ENCODE results near the gene DHX8.

- TF ChIP-seq, protein P1, sequence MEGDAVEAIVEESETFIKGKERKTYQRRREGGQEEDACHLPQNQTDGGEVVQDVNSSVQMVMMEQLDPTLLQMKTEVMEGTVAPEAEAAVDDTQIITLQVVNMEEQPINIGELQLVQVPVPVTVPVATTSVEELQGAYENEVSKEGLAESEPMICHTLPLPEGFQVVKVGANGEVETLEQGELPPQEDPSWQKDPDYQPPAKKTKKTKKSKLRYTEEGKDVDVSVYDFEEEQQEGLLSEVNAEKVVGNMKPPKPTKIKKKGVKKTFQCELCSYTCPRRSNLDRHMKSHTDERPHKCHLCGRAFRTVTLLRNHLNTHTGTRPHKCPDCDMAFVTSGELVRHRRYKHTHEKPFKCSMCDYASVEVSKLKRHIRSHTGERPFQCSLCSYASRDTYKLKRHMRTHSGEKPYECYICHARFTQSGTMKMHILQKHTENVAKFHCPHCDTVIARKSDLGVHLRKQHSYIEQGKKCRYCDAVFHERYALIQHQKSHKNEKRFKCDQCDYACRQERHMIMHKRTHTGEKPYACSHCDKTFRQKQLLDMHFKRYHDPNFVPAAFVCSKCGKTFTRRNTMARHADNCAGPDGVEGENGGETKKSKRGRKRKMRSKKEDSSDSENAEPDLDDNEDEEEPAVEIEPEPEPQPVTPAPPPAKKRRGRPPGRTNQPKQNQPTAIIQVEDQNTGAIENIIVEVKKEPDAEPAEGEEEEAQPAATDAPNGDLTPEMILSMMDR (IDR thresholded peaks at IDR 0.05 in 2 of 3, conservative IDR thresholded peaks at IDR 0.05 in 1 of 3; ENCODE audit: borderline replicate concordance in 1 of 3, insufficient read depth in 1 of 3, low read depth in 2 of 3, low read length in 2 of 3): no peak
- TF ChIP-seq EZH2 (IDR thresholded peaks at IDR 0.05) (no peak), TCF7L2 (IDR thresholded peaks at IDR 0.05; ENCODE audit: borderline replicate concordance, extremely low read depth, insufficient read depth, insufficient read length) (peak; percentile 65), POLR2A (IDR thresholded peaks at IDR 0.05; ENCODE audit: borderline replicate concordance, extremely low read depth, insufficient read depth, insufficient read length) (no peak), EZH2phosphoT487 (IDR thresholded peaks at IDR 0.05; ENCODE audit: borderline replicate concordance) (no peak), YY1 (IDR thresholded peaks at IDR 0.05; ENCODE audit: extremely low read depth, insufficient replicate concordance, low read depth, low read length) (no peak)
These were observed 90.0 kb downstream of the DHX8 start for GRCh38 chr17:43573579-43574321.

Measured in HCT116 (cell line).